NCI-H774 (cell line): ENCODE data around the gene ARHGAP44.
"Not testable (repeated sequence)": the region's sequence is repeated elsewhere in the genome, so short reads cannot be mapped to it uniquely, and the experiment has no call there.

ENCODE experiments used
- DNase-seq: peaks from one replicate; lab custom pipeline; 2025; lab: John Stamatoyannopoulos, UW

The ARHGAP44 gene

DNA sequence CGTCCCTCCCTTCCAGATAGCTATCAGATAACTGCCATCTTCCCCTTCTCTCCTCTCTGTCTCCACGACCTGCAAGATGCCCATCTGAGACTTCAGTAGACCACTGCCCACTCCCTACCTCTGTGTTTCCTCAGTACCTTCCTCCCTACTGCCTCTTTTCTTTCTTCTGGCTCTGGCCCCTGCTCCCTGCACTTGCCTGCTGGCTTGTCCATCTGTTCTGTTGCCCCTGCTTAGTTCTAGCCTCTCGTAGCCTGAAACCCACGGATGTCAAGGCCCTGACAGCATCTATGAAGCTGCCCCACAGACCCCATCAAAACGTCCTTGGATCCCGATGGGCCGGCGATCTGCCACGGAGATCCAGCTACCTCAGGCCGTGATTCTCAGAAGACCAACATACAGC lies 175.5 kb downstream of the ARHGAP44 start:
- no peak for DNase-seq

DNA sequence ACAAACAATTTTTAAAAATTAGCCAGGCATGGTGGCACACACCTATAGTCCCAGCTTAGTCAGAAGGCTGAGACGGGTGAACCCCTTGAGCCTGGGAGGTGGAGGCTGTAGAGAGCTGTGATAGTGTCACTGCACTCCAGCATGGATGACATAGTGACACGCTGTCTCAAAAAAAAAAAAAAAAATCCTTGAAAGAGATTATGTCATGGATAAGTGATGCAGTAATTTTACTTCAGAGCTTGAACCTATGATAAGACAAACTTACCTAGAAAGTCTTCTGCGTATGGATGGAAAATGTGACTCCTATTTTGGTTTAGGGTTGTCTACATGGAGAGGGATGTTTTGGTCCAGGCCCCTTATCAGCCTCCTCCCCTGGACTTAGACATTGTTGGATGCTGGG lies 176.7 kb downstream of the ARHGAP44 start:
- no peak for DNase-seq

DNA sequence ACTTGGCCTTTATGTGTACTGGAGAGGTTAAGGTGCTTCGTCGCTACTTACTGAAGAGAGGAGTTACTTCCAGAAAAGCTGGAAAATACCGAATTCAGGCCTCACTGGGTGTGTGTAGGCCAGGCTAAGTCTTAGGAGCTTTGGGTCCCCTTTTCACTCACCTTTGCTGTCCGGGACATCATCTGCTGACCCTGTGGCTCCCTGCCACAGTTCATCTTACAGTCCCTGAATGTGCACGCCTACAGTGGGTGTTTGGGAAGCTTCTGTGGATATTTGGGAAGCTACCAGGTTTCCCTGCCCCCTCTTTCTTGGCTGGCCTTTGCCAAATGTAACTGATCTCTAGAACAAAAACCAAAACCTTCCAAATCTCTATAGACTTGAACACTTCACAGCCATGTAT lies 177.1 kb downstream of the ARHGAP44 start:
- no peak for DNase-seq

DNA sequence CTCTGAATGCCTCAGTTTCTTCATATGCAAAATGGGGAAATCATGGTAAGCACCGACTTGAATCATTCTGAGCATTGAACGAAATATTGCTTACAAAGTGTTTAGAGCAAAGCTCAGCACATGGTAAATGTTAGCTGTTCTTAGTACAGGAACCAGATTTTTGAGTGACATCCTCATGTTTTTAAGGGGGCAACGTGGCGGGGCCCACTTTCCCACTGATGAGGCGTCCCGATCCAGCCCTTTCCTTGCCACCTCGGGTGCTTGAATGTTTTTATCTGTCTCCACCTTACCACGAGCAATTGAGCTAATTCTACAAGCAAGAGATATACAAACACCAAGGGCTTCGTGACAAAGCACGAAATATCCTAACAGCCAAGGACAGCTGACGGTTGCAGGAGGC lies 178.7 kb downstream of the ARHGAP44 start:
- DNase-seq, result no peak

DNA sequence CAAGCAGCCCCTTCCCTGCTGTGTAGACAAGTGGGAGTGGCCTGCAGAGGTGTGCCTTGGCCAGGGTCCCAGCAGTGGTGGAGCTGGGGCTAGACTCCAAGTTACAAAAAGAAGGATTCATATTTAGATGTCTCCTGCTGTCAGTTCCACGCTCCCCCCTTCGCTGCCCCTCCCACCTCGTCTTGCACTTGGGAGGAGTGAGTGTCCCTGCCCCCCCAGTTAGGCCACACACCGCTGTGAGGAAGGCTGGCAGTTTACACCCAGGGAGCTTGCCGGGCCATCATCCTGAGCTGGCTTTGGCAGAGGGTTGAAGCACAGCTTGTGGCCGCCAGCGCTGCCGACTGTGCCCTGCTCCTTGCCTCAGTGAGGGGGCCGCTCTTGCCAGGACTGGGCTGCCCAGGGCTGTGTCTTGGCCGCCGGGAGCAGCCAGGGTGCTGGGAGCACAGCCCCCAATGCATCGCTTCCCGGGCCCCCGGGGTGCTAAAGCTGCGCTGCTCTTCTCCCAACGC lies 184.3 kb downstream of the ARHGAP44 start:
- DNase-seq, result no peak

DNA sequence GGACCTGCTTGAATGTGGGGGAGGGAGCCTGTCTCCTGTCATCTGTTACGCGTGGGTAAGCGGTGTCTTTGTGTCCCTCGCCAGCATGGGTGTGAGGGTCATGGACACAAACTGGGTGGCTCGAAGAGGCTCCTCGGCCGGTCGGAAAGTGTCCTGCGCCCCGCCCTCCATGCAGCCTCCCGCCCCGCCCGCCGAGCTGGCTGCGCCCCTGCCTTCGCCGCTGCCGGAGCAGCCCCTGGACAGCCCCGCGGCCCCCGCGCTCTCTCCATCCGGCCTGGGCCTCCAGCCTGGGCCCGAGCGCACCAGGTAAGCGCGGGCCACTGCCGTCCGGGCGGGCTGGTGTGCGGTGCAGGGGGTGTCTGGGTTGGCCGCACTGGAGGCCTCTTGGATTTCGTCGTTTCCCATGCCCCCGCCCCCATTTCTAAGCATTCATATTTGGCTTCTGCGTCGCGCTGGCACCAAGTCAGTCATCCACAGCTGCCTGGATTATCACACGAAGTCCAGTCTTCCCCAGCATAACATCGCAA lies 184.8 kb downstream of the ARHGAP44 start:
- no peak for DNase-seq

DNA sequence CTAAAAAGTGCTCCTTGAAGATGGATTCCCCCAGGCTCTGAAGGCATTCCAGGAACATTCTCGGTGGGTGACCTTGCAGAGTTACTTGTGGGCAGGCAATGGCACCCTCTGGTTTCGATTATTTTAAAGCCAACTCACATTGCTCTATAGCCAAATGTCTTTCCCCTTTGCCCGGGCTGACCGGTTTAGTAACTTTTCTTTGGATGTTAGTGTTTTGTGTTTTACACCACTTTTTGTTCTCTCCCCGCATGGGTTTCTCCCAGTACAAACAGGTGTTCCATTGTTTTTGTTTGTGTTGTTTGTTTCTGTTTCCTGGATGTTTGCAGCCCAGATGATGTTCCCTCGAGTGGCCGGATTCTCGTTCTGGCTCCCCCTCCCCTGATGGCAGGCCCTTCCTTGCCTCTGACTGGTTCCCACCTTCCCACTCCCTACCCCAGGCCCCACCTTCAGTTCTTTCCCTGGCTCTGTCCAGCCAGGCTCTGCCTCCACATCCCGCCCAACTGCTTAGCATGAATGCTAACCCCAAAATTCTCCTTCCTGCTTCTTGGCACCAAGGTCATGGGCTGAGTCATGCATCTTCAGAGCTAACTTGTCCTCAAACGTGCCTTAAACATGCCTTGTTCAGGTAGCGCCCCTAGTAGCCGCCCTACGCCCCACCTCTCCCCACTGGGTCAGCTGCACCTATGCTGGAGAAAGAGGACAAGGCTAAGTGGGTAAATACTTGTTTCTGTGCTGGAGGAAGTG lies 187.9 kb downstream of the ARHGAP44 start:
- no peak for DNase-seq

DNA sequence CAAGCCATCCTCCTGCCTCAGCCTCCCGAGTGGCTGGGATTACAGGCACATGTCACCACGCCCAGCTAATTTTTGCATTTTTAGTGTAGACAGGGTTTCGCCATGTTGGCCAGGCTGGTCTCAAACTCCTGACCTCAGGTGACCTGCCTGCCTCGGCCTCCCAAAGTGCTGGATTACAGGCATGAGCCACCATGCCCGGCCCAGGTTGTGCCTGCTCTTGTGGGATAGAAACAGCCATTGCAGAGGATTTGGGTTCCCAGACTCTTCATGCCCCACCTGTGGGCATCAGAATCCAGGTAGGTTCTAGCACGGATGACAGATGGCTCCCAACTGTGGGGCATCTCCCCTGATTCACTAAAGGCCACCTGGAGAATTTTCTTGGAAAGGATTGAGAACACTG lies 189.5 kb downstream of the ARHGAP44 start:
- DNase-seq, result not testable (repeated sequence)

DNA sequence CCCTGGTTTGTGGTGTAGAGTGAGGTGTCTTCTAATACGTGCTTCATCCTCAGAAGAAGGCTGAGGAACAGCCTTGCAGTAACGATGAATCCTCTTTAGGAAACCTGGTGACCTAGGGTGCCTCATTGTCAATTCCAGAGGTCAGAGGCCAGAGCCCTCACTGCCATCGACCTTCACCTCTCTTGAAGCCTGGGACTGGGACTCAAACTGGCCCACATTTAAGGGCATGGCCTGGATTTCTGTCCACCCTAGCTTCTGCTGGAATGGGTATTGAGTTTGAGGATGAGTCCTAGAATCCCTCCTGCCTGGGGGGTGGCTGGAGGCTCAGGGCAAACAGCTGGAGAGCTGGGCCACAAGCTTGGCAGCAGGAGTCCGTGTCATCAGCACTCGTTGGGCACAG lies 189.9 kb downstream of the ARHGAP44 start:
- no peak for DNase-seq

DNA sequence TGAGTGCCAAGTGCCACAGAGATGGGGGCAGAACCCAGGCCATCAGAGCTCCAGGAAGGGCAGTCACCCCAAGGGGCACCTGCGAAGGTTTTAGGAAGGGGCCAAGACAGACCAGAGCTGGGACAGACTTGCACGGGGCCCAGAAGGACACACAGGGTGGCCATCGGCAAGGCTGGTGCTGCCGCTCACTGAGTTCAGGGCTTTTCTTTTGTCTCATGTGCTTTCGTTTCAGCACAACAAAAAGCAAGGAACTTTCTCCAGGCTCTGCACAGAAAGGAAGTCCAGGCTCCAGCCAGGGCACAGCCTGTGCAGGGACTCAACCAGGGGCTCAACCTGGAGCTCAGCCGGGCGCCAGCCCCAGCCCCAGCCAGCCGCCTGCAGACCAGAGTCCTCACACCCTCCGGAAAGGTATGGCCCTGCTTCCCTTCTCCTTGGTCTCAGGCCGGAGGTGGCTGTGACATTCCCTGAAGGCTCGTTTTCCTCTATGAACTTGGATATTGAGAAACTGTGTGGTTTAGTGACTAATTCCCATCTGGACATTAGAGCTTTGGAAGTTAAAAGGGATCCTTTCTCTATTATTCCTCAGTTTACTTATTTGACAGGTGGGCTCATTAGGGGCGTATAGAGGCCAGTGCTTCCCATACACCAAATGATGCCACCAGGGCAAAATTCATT lies 190.7 kb downstream of the ARHGAP44 start:
- no peak for DNase-seq

DNA sequence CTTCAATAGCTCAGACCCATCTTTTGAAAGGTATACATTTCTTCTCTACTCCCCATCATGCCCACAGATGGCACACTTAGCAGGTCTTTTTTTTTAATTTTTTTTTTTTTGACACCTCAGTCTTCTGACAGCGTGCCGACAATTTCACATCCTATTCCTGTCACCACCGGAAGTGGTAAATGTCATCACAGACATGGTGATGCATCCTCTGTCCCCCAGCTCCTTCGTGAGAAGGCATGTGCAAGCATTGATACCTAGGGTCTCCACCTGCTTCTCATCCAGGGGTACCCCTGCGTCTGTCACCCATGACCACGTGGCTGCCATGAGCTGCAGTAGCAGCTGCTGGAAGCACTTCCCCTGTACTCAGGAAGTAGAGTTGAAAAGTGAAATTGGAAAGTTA lies 192.9 kb downstream of the ARHGAP44 start:
- no peak for DNase-seq

DNA sequence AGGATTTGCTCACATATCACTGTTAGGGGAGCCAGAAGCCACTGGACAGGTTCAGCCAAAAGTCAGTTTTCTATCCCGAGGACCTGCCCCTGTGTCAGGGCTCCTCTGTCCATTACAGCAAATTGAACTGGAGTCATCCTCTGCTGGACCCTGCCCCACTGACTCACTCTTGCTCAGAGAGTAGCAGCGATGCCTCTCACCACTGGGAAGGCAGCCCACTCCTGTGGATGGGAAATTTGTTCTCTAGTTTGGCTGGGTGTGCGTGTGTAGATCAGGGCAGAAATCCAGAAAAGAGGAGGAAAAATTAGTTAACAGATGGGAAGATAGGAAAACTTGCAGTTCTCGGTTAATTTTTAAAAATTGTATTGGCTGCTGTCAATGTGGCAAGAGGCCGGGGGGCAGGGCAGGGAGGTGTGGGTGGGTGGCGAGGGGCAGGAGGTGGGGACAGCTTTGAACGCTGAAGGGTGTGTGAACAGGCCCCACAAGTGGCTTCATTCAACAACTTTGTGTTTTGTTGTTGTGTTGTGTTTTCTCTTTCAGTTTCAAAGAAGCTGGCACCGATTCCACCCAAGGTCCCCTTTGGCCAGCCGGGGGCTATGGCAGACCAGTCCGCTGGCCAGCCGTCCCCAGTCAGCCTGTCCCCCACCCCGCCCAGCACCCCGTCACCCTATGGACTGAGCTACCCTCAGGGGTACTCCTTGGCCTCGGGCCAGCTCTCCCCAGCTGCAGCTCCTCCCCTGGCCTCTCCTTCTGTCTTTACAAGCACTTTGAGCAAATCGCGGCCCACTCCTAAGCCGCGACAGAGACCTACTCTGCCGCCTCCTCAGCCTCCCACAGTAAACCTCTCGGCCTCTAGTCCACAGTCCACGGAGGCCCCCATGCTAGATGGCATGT lies 194.9 kb downstream of the ARHGAP44 start:
- no peak for DNase-seq

DNA sequence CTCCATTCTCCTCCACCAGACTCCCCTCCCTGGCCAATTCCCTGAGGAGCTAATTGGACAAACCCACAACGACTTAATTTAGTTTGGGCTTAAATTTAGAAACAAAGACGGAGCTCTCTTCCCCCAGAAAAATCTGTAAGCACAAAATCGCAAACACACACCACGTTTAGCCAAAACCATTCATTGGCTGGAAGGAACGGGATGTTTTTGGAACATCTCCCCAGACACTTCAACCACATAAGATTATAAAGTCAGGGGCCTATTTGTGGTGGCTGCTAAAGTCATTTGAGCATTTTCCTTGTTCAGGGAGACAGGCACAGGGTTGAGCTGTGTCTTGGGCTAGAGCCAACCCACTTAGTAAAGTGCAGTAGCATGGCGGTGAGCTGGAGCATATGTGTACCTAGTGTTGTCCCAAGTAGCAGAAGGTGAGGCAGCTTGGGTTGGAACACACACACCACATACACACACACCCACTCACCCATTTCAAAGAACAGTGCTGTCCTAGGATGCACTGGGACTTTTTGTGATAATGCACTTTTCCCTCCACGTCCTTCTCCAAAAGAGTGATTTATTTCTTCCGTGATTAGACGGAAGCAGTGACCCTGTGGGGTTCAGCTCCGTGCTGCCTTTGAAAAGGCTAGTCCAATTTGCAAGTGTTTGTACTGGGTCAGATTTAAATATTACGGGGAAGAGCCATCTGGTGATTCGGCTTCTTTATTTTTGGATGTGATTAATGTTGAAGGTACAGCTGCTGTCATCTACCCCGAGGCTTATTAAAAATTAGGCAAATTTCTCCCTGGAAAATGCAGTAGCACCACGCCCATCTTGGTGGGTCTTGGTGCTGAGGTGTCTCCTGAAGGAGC lies 196.4 kb downstream of the ARHGAP44 start:
- DNase-seq, result no peak

DNA sequence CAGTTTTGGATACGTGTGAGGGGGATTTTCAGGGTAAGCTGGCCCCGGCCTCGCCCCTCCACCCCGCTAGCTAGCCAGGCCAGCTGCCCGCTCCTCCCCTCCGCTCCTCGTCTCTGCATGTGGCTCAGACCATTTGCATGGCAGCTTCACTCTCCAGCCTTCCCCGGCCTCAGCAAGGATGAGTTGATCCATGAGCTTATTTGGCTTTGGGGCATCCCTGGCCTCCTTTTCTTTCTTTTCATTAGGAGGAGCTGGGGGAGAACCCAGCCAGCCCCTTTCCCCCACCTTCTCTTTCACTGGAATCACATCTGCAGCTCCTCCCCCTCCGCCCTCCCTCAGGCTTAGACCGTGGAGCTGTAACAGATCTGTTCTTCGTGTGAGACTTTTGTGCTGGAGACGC lies 197.8 kb downstream of the ARHGAP44 start:
- DNase-seq, result no peak

DNA sequence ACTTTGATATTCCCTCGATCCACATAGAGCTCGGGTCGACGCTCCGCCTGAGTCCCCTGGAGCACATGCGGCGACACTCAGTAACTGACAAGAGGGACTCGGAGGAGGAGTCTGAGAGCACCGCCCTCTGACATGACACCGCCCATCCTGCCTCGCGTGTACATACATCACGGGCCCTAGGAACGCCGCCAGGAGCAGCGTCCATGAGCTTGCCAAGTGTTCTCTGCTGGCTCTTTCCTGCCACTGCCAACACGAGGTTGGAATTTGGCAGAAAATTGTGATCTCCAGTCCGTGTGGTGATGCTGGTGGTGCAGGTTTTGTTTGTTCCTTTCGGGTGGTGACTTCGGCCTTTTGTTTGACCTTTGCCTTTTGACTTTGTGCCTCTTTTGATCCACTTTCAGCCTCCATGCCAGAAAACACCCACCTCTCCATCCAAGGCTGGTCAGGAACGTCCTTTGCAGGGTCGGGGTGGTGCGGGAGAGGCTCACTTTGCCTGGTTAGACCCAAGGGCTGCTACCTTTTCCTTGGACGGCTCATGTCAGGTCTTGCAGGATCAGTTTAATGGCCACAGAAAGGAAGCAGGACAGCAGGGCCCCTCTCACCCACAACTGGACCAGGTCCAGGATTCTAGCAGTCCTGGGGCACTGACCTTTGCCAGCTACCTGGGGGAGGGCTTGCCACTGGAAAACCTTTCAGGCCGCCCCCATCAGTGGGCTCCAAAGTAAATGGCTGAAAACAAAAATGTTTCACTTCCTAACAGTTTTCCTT lies 200.9 kb downstream of the ARHGAP44 start:
- no peak for DNase-seq

DNA sequence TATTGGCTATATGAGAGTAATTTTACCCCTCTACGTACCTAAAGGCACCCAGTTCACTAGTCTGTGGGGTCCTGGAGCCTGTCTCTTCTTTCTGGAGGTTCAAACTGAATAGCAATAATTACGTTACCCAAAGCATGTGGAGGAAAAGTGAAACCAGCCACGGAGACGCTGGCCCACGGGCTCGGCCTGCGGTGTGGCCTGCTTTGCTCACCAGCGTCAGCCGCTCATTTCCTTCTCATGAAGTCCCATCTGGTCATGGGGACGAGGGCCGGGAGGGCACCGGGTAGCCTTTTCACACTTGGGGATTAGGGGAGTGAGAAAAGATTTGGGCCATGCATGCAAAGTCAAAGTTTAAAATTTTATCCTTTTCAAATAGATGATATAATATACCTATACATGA lies 201.6 kb downstream of the ARHGAP44 start:
- DNase-seq, result no peak

DNA sequence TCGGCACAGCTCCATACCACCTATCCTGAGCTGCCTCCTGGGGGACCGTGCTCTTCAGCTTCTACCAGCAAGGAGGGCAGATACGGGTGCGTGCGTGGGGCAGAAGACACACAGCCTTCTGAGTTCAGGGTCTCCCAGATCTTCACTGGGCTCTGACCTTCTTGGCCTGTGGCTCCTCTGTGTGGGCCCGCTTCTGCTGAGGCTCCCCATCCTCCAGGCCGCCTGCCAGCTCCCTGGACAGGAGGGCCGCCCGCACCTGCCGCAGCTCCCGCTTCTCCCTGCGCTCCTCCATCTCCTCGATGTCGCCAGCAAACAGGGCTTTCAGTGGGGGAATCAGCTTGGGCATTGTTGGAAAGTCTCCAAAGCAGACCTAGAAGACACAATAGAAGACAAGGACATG lies 203.4 kb downstream of the ARHGAP44 start:
- DNase-seq, result no peak

DNA sequence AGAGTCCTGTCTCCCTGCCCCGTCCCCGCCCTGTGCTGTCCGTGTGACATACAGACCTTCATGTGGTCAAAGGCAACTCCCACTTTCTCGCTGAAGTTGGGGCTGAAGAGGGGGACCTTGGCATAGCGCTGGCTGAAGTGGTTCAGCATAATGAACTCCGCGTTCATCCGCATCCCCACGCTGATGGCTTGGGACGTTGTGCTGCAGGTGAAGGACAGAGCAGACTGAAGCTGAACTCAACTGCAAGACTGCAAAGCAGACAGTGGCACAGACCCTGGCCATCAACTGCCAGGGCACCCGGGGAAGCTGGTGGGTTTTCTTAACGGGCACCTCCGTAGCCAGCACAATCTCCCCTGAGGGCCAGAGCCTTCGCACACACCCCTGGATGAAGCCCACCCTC lies 204.3 kb downstream of the ARHGAP44 start:
- no peak for DNase-seq

DNA sequence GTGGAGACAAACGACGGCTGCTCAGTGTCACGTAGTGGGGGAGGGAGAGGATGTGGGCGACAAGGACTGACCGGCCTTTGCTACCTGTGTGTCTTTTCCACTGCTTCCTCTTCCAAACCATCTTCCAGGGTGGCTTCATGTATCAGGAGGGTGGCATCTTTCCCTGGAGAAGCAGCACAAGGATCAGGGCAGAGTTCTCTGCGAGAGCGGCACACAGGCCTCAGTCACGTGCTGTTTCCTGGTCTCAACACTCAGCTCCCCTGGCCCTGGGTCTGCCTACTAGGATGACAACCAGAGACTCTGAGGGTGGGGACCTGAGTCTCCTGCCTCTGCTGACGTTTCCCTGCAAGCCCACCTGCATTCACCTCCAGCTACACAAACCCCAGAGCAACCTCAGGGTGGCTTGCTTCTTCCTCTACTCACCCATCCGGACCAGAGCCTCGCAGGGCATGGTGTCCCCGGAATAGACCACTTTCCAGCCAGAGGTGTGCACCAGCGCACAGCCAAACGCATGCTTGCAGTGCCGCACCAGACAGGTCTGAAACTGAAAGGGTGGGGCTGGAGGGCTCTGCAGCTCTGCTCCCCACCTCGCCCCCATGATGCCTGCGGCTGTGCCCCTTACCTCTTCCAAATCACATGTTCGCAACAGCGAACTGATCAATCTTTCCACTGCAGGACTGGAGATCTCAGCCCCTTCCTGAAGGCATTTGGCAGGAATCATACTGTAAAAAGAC lies 205.2 kb downstream of the ARHGAP44 start:
- DNase-seq, result no peak
